GM21717 (cell line): Measurements from ENCODE around the gene PTPN4.

Source experiments
- ATAC-seq: cut with Tn5 transposase; IDR thresholded peaks from one replicate; pipeline ENCODE4 v1.9.1; 2021; ENCODE audit warnings: mild to moderate bottlenecking, moderate library complexity; ENCODE audit not compliant: unreplicated experiment

The PTPN4 gene

GRCh38 chr2:119759451-119760236, at the start of gene PTPN4:
PTPN4 (plus strand) TSS chr2:119759922; CDS start chr2:119809854, 49,932 bp downstream.
- peak; percentile 95 for ATAC-seq

DNA sequence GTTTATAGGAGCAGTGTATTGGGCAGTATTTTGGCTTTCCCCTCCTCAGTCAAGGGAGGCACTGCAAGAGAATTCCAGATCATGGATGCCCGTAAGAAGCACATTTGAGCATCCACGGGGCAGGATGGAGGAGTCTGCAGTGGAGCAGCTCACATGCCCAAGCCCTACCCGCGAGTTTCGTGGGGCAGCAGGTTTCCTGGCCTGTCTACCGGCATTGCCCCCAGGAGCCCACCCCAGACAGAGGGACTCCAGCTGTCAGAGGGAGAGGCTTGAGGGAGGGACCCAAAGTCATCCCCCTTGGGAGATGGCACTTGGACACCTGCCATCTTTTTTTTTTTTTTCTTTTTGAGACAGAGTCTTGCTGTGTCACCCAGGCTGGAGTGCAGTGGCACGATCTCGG, 49.4 kb upstream of the PTPN4 start:
- ATAC-seq, result no peak

DNA sequence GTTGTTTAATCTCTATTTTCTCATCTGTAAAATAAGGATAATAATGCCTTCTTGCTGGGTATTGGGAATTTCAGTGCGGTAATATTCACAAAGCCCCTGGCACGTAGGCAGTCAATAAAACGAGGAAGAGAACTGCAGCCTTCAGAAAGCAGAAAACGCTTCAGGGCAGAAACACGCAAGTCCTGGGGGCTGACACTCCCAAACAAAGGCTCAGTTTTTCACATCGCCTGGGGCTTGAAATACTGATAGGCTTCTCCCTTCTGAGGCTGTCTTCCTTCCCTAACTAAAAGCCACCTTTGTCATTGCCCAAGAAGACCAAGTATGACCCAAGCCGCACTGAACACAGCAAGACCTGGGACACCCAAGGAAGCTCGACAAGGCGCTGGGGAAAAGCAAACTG, 48.4 kb upstream of the PTPN4 start:
- ATAC-seq, result no peak

DNA sequence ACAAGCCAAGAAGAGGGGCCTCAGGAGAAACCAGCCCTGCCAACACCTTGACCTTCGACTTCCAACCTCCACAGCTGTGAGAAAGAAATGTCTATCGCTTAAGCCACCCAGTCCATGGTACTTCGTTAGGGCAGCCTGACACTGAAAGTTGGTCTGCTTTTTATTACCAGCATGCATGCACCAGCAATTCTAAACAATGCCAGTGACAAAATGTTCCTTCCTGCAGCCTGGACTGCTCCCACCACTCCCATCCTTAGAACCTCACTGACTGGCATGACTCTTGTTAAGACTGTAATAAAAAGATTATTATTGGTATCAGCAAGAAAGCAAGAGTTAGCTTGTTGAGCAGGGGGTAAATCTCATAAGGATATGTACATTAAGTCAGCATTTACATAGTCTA, 47.2 kb upstream of the PTPN4 start:
- ATAC-seq, result no peak

DNA sequence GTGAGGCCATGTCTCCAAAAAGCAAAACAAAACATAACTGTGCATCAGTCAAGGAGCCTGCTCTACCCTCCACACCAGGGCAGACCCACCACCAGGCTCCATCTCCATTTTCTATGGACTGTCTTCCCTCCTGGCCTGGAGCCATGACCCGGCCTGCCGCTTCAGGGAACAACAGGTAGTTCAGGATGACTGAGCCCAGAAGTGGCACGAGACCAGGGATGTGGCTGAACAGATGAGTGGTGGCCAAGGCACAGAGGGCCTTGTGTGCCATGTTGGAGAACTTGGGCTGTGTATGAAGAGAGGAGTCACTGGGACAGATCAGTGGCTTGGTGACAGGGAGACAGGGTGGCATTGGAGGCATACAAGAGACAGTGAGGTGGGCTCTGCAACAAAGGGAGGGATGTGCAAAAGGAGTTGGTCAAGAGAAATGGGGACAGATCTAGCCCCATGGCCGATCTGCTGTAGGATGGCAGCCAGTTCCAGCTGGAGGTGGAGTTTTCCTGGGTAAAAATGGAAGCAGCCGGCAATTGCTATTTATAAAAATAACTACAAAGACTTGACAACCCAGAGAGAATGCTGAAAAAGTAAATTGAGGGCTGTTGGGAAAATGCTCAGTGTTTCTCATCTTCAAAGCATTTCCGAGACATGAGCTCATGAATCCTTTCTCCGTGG, 45.8 kb upstream of the PTPN4 start:
- ATAC-seq, result no peak

DNA sequence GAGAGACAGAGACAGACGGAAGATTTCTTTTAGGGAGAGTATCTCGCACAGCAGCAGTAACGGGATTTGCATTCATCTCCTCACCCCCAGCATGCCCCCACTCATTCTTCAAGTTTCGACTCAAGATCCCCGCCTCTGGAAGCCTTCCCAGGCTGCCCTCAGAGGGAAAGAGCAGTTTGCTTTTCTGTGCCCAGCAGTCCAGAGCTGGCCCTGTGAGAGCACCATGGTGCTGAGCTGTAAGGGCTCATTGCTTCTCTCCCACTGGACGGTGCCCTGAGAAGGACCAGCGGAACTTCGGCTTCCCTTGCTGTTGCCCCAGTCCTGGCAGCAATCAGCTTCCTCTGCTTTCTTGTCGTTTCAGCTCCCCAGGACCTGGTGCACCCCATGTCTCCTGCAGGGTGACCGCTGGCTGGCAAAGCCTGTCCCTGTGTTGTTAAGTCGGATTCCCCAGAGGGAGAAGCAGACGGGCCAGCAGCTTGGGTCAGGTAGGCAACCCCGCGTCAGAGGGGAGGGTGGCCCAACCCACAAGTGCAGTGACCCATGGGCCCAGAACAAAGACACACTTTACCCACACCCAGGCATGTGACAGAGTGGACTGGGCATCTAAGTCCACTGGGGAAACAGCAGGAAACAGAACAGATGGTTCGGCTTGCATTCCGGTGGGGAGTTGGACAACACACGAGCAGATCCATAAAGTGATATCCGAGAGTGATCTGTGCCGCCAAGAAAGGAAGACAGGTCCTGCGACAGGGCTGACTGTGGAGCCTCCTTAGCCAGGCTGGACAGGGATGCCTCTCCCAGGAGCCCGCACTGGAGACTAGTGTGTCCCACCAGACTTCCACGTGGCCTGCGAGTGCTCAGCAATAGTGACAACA, 44.1 kb upstream of the PTPN4 start:
- ATAC-seq, result no peak

DNA sequence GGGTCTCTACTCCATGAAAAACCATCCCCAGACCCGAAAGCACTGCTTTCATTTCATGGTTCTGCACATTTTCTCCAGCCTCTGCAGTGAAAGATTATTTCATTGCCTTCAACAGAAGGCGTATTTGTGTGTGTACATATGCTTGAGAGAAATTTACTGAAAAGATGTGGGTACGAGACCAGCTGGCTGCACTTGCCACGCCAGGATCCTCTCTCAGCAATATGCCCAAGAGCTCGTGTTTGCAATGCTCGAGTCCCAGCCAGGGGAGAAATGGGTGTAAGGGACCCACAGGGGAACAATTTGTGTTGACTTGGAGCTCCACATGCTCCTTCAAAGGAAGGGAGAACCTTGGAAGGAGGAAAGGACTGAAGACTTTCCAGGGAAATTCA, 43.4 kb upstream of the PTPN4 start:
- ATAC-seq, result no peak

DNA sequence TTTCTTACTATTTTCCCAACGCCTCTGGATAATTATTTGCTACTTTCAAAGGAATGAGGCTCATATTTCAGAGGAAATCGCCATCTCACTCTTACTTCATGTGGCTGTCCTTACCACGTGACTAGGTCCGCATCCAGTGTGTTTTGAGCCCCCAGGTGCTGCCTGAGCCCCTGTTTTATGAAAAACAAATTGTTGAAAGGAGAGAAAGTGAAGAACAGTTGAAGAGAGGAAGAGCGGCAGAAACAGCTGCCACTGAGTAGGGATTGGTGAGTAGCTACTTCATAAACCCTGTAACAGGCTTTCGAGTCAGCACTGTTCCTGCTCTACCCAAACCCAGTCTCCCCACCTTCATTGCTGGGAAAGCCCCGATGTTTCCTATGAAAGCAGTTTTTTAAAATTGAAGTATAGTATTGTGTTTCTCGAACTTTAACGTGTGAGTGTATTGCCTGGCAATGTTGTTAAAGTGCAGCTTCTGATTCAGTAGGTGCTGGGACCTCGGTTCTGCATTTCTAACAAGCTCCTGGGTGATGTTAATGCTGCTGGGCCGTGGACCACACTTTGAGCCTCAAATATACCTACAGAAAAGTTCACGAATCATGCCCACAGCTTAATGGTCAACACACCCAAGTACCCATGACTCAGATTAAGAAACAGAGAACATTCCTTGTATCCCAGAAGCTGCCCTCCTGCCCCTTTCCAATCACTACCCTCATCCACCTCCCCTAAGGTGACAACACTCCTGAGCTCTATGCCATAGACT, 41.0 kb upstream of the PTPN4 start:
- ATAC-seq, result no peak

DNA sequence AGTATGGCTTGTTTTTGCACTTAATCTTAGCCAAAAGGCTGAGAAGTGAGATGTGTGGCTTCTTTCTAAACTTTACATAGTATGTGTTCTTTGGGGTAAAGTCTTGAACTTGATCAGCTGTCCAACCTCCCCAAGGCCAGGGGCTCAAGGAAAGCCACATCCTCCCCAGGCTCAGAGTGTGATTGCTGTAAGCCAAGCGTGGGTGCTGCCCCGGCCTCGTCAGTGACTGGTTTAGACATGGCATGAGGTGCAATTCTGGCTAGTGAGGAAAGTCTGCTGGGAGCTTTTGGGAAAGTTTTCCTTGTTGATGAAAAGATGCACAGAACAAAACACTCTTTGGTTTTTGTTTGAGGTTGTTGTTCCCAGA, 40.5 kb upstream of the PTPN4 start:
- no peak for ATAC-seq

- no peak for ATAC-seq
Measured at GRCh38 chr2:119721043-119721442, 38.7 kb upstream of the PTPN4 start.

- no peak for ATAC-seq
Measured at GRCh38 chr2:119721462-119721861, 38.3 kb upstream of the PTPN4 start.

DNA sequence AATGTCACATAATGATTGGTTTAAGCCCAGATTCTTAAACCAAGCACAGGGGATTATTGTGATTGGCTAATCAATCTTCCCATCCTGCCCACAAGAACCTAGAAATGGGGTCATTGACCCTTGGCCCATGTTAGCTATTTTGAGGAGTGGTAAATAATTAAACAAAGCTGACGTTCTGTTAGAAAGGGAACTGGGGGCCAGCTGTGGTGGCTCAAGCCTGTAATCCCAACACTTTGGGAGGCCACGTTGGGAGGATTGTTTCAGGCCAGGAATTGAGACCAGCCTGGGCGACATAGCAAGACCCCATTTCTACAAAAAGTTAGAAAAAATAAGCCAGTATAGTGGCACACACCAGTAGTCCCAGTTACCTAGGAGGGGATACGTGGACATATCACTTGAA, 37.8 kb upstream of the PTPN4 start:
- ATAC-seq, result no peak

GRCh38 chr2:119723186-119723585, 36.5 kb upstream of the PTPN4 start:
- ATAC-seq, result no peak

DNA sequence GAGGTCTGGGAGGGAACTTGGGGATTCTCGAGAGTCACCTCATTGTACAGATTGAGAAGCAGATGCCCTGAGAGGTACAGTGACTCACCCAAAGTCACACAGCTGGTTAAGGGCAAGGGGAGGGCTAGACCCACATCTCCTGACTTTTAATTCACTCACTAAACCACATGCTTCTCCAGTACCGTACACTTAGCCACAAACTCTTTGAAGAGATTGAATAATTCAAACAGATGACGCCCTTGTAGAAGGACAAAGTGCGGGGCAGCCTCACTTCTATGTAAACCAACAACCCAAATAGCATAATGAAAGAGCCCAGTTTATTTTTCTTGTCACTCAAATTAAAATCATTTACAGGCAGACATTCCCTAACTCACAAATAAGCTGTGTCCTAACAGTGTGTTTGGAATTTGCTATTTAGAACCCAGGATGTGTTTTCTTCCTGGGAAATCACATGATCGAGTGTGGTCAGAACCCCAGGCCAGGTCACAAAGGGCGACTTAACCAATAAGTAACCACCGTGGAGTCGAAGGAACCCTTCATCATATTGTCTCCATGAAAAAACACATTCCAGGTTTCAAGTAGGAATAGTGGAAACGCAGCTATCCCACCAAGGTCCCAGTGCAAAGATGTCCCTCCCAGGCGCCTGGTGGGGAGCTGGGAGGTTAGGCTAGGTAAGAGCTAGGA, 35.8 kb upstream of the PTPN4 start:
- ATAC-seq, result no peak

DNA sequence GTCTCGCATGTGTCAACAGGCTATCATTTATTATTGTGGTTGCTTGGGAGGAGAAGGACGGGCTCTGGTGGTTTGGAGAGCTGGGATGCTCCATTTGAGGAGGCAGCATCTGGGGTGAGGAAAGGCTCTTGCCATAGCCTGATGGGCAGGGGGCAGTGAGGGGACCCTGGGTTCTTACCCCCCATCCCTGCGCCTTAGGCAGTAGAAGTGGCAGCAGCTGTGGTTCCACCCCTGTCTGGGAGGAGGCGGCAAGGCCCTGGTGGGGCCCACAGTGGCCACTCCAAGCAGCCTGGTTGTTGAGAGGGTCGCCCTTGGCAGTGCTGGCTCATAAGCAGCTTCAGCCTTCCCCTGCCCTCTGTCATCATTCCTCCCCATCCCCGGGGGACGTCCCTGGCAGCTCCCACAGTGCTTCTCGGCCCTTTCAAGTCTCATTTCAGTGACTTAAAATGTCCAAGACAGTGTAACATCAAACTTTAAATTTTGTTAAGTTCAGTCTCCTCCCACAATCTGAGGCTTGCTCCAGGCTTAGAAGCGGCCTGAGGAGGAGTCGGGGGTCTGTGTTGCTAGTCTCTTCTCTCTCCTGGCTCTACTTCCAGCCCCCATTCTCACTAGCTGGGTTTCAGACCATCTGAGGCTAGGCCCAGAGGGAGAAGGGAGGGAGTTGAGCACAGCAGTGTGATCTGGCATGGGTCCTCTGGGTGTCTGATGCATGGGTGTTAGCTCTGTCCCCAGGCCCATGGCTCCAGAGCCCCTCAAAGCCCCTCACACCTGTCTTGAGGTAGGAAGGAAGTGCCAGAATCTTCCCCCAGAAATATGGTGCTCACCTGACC, 34.9 kb upstream of the PTPN4 start:
- no peak for ATAC-seq

DNA sequence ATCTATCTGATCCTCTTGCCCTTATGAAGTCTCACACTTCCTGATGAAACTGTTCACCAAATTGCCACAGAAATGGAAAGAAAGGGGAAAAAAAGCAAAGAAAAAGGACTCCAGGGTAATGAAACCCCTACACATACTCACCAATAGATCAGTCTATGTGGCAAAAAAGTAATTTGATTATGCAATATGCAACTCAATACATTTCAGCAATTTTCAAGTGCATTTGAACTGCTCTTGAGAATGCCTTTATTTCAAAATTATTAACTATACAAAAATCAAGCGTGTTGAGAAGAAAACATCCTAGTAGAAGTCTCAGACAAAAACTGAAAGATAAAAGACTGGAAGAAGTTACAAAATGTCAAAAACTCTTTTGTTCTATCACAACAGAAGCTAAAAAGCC, 32.2 kb upstream of the PTPN4 start:
- no peak for ATAC-seq

GRCh38 chr2:119728421-119728820, 31.3 kb upstream of the PTPN4 start:
- no peak for ATAC-seq

DNA sequence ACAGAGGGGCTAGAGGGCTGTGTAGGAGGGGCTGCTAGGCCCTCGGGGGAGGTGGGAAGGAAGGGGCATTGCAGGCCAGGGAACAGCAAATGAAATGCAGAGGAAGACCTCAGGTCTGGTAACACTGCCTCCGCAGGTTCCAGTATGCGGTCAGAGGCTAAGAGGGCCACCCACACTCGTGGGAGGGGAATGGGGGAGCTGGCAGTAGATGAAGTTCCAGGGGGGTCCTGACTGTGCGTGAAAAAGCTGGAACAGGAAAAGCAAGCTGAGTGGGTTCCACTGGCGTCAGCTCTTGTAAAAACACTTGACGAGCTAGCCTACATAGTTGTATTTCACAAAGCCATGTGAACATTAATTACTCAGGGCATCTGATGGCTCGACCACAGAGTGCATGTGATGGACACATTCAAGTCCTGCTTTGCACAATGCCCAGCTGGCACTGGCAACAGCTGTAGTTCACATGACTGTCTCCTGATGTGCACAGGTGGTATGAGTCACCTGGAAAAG, 29.0 kb upstream of the PTPN4 start:
- no peak for ATAC-seq

DNA sequence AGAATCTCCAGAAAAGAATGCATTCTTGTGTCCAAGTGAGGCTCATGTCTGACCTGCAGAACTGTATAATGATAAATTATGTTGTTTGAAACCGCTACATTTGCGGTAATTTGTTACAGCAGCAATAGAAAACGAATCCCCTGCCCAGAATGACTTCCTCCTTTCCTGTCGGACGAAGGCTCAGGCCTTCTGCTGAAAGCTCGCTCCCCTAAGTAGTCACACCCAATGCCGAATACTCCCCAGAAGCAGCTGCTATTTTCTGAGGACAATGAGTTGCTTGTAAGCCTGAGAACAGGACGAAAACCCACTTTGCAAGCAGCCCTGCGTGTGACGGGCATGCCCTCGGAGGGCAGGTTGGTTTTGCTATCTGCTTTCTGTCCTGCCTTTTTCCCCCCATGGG, 27.7 kb upstream of the PTPN4 start:
- ATAC-seq, result no peak
